Head of caudate nucleus (tissue), 42 donors: ENCODE measurements around the gene IL13RA1.
"Not testable (repeated sequence)": the region's sequence is repeated elsewhere in the genome, so short reads cannot be mapped to it uniquely, and the experiment has no call there.

Source experiments
- DNase-seq, 42 donors: peaks; one replicate each; pipeline versions ENCODE4 v3.0.0 to v3.0.0-alpha.2; 2020 to 2021; ENCODE audit warnings: mixed read lengths in 7 of 42
- intact Hi-C: fragments of 100-400 bp; cut with DNase I; formaldehyde crosslinking; loops from one replicate; pipeline ENCODE4 v1.15.0; 2022

Gene IL13RA1

DNA sequence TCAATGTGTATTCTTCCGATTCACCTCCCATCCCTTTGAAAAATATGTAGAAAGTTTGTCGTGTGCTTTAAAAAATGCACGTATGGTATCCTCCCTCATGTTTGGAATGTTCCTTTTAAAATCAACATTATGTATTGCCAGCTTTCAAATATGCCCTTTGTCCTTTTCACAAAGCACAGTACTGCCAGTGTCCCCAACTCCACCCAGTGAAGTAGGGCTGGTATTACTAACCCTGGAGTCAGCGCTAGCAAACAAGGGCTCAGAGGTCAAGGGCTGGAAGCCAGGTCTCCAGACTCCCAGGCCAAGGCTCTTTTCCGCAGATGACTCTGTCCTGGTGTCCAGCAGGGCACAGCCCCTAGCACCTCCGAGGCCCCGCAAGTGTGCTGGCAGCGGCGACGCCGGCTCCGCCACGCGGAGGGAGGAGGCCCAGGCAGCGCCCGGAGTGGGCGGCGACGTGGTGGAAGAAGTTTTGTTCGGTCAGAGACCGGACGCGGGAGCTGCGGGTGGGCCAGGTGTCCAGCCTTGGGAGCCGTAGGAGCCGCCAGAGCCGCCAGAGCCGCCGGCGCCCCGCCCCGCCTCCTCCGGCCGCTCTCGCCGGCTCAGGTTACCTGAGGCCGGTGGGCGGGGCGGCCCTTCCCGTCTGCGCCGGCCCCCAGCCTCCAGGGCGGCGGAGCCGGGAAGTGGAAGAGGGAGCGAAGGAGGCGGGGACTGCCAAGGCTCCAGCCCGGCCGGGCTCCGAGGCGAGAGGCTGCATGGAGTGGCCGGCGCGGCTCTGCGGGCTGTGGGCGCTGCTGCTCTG is at the start of gene IL13RA1:
Gene IL13RA1 (plus strand): TSS at position 720 of the 799 bp plus-strand sequence. CDS start 33 bp downstream, at position 753.
- intact Hi-C loops = no loop called here
- peak in 33 of 42 donors; percentile 5 to 66 (median 26) for DNase-seq

DNA sequence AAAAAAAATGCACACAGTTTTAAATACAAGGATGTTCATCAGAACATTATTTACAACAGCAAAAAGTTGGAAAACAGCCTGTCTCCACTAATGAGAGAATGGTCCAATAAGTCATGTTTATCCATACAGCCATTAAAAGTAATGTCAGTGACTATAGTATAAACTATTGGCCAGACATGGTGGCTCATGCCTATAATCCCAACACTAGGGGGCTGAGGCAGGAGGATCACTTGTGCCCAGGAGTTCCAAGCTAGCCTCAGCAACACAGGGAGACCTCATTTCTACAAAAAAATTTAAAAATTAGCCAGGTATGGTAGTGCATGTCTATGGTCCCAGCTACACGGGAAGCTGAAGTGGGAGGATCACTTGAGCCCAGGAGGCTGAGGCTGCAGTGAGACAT is 48.1 kb upstream of the IL13RA1 start:
- no peak for DNase-seq
- intact Hi-C loops = no loop called here

DNA sequence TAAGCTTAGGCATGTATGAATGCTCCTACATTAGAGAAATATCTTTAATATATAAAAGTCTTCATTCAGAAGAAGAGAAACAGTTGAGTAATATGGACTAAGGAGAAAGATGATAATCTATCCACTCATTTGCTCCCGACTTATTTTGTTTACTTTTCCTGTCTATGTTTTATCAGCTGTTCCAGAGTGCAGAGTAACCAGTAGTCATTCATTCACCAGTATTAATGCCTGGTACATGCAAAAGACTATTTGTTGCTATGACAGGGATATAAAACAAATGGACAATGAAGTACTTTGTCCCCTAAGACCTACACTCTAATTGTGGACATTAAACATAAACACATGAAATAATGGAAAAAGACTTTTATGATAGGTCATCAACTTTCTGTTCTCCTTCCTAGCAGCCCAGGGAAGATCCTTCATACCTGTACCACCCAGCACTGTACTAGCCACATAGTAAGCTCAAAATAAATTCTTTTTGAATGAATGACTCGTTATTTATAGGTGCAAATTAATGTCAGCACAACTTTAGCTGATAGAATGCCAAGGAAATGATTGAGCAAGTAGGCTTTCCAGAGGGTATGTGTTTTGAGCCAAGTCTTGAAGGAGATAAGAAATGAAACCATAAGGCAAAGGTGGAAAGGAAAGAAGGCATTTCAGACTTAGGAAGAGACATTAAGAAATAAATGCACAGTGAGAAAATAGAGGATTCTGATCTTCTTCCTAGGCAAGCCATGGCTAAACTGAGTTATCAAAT is 45.0 kb upstream of the IL13RA1 start:
- intact Hi-C loops = no loop called here
- DNase-seq = no peak

DNA sequence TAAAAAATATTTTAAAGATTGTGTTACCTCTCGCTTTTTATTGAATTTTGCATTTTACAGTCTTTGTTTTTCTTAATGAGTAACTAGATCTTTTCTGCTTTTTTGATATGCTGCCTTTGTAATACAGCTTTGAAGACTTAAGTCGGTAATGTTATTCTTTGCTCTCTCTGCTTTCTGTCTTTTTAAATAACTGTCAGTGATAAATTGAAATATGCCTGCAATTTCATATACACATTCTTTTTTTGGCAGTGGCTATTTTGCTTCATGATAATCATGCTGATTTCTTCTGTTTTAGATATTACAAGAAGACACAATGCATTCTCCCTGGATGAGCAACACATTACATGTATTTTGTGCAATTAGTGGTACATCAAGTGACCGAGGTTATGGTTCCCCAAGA is 42.0 kb upstream of the IL13RA1 start:
- no peak for DNase-seq
- intact Hi-C loops = no loop called here

DNA sequence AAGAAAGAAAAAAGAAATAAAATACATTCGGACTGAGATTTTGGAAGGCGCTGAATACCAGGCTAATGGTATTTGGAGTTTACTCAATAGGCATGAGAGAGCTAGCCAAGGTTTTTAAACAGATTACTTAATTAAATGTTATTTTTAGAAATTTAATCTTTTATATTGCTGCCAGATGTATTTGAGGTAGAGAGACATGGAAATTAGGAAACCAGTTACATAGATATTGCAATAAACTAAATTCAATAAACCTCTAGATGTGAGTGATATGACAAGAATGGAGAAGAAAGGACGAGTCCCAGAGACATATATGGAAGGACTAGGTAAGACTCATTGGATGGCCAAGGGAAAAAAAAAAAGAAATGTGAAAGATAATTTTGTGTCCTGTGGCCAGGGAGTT is 38.5 kb upstream of the IL13RA1 start:
- intact Hi-C loops = no loop called here
- no peak for DNase-seq

DNA sequence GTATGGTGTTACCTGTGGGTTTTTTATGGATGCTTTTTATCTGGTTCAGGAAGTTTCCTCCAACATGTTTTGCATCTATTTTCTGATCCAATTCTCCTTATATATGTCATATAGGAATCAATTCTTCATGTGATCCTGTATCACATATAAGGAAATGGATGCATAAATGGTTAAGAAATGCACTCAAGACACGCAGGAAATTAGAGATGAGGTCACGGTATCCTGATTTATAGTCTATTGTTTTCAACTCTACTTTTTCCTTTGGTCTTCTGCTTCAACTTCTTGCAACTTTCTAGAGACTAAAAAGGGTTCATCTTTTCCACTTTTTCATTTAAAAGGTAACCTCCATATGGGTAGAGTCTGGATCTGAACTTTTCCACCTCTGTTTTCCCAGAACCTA is 33.6 kb upstream of the IL13RA1 start:
- intact Hi-C loops = no loop called here

DNA sequence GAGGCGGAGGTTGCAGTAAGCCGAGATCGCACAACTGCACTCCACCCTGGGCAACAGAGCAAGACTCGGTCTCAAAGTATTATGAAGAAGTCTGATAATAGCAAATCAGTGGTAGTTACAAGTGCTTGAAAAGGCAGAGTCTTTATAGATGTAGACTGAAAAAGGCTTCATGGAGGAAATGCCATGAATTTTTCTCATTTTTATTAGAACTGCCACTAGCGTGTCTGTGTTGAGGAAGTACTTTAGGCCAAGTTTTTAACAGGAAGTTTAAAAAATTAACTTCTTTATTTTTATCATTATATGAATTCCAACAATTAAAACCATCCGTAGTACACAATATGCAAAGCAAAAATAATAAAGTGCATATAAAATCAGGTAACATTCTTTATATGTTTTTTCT is 32.8 kb upstream of the IL13RA1 start:
- intact Hi-C loops = no loop called here

More for the DNA sequence above, 33.6 kb upstream of the IL13RA1 start:
- DNase-seq = no peak

DNA sequence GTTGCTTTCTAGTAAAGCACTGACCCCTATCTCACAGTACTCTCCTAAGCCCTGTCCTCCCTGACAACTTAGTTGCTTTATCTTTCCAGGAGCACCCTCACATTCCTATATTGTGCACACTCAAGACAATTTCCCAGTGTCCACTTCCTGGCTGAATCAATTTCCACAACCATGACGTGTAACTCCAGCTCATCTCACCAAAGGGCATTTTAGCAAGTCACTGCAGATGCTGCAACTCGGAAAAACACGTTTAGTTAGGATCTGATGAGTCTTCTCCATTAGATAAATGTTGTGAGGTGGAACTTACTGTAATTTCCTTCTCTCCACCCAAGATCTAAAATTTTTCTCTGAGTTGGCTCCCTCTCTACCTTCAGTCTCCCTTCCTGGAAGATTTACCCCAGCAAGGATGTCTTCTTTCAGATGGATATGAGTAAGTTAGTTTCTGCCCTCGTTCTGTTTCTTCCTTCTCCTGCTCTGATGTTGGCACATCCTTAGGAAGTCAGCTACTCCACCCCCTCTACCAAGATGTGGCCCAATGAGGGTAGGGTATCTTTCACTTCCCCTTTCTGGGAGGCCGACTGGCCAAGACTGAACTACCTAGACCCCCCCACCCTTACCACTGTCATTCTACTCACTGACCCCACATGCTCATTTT is 28.8 kb upstream of the IL13RA1 start:
- intact Hi-C loops = no loop called here
- peak in 4 of 42 donors; percentile 1 to 16 (median 6) for DNase-seq

More for the DNA sequence above, 32.8 kb upstream of the IL13RA1 start:
- DNase-seq = no peak

DNA sequence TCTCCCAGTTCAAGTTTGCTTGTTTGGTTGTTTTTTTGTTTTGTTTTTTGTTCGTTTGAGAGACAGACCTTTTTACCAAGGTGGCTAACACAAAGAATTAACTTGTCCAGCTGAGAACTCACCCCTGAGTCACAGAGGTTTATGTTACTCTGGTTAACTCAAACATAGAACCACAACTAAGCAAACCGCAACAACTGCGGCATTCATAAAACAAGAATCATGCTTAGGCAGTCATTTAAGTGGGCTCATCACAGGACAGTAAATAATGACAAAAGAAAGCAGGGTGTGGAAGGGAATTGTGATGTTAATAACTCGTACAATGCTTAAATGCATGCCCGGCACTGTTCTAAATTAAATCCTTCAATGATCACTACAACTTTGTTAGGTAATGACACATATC is 24.7 kb upstream of the IL13RA1 start:
- intact Hi-C loops = no loop called here

DNA sequence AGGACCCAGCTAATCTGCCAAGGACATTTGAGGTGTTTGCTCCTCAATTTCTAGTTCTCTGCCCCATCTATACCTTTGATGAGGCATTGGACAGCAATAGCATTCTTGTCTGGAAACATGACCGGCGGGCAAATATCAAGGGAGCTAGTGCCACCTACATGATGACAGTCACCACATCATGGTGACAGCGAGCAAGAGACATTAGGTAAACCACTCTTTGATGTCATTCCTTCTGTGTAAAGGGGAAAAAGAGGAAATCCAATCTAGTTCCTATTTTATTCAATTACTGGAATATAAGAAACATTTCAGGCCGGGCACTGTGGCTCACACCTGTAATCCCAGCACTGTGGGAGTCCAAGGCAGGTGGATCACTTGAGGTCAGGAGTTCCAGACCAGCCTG is 20.7 kb upstream of the IL13RA1 start:
- intact Hi-C loops = no loop called here
- no peak for DNase-seq

More for the DNA sequence above, 24.7 kb upstream of the IL13RA1 start:
- no peak for DNase-seq

DNA sequence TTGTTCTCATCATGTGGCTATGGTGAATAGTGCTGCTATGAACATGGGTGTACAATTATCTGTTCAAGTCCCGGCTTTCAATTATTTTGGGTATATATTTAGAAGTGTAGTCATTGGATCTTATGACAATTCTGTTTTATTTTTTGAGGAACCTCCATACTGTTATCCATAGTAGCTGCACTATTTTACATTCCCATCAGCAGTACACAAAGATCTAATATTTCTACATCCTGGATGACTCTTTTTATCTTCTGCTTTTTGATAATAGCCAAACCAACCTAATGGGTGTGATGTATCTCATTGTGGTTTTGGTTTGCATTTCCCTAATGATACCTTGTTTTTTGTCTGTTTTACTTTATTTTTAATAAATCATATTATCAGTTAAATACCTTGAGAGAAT is 12.9 kb upstream of the IL13RA1 start:
- DNase-seq = no peak
- intact Hi-C loops = no loop called here

DNA sequence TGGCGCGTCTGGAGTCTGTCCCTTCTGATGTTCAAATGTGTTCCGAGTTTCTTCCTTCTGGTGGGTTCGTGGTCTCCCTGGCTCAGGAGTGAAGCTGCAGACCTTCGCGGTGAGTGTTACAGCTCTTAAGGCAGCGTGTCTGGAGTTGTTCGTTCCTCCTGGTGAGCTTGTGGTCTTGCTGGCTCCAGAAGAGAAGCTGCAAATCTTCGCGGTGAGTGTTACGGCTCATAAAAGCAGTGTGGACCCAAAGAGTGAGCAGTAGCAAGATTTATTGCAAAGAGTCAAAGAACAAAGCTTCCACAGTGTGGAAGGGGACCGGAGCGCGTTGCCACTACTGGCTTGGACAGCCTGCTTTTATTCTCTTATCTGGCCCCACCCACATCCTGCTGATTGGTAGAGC is 11.5 kb upstream of the IL13RA1 start:
- DNase-seq, intact Hi-C loops: not testable (repeated sequence)

DNA sequence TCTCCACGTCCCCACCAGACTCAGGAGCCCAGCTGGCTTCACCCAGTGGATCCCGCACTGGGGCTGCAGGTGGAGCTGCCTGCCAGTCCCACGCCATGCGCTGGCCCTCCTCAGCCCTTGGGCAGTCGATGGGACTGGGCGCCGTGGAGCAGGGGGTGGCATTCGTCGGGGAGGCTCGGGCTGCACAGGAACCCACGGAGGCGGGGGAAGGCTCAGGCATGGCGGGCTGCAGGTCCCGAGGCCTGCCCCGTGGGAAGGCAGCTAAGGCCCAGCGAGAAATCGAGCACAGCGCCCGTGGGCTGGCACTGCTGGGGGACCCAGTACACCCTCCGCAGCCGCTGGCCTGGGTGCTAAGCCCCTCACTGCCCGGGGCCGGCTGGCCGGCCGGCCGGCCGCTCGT is 10.6 kb upstream of the IL13RA1 start:
- intact Hi-C loops, DNase-seq: not testable (repeated sequence)

DNA sequence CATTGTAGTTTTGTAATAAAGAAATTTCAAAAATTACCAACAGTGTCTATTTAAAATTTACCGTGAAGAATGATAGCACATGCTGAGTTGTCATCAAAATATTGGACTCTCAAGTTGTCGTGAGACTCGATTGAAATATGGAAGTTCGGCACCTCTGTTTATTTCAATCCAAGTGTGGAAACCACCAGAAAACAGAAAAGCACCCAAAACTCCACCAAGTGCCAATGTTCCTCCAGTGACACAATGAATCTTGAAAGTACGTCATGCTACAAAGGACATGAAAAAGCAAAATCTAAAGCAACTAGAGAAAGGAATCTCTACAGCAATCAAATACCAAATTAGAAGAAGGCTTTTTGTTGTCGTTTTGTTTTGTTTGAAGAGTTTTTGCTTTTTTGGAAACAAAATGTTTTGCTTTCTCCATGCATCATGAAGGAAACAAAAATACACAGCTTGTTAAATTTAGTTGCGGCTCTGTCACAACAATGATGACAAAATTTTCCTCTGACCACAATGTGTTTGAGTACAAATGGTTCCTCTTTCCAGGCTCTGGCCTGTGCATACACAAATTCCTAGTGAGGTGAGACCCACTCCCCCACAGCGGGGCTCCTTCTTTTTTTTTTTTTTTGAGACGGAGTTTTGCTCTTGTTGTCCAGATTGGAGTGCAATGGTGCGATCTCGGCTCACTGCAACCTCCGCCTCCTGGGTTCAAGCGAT is 9.6 kb upstream of the IL13RA1 start:
- intact Hi-C loops = no loop called here
- DNase-seq = no peak

DNA sequence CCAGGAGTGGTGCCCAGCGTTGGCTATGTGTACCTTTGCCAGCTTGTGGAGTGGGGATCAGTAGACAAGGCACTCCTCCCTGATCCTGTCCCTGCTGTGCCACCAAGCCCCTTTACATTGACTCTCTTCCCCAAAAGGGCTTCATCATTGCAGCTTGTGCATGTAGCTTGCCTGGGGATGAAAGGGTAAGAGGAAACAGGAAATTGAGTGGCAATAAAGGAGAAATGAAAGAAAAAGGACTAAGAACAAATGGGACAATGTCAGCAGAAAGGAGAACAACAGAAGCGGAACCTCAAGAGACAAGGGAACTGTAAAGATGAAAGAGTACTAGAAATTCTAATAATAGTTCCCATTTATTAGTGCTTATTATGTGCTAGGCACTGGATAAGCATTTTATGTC is 8.7 kb upstream of the IL13RA1 start:
- intact Hi-C loops = no loop called here
- no peak for DNase-seq

DNA sequence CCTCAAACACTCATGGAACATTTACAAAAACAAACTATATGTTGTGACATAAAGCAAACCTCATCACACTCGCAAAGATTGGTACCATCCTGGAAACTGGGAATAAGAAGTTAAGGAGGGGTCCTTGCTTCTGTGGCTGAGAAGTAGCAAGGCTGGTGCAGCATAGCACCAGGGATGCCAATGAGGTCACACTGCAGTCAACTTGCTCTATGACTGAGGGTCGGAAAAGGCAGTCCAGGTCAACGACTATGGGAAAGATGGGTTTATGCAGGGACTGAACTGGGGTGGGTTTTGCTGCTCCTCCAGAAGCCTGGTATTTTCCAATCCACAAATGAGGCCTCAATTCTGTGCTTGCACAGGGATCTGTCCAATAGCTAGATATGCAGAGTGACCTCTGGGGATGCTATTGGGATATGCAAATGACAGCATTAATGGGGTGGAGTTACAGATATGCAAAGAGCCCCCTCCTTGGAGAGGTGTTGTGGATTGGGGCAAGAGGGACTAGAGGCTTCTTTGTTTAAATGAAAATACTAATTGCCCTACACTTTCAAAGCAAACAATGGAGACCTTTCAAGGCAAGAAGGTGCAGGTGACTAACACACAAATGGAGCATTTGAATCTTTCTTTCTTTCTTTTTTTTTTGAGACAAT is 7.2 kb upstream of the IL13RA1 start:
- intact Hi-C loops = no loop called here
- no peak for DNase-seq

DNA sequence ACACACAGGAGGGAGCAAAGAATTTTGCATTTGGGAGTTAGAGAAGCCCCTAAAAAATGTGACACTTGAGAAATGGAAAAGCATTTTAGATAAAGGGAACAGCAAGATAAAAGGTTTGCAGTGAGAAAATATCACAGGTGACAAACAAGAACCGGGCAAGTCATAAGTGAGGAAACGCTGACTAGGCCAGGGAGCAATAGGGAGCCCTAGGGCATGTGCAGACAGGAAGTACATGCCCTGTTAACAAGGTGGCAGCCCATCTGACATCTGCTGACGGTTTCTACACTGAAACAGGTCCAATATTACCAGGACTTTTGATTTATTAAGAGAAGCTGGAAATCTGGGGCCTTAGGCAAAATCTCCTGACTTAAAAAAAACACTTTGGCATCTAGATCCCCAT is 4.0 kb upstream of the IL13RA1 start:
- intact Hi-C loops = no loop called here
- DNase-seq = no peak

DNA sequence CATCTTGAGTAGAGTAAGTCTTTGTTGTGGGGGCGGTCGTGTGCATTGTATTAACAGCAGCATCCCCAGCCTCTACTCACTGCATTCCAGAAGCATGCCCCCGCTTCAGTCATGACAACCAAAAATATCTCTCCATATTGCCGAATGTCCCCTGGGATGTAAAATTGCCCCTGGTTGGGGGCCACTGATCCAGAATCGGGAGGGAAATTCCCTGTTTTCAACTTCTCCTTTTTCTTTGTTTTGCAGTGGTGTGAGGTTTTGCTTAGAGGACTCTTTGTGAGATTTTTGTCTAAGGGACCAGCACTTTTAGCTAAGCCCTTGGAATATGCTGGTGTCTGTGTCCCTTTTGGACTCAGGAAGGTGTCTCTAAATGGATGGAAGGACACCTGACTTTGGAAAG is 3.0 kb upstream of the IL13RA1 start:
- intact Hi-C loops = no loop called here

DNA sequence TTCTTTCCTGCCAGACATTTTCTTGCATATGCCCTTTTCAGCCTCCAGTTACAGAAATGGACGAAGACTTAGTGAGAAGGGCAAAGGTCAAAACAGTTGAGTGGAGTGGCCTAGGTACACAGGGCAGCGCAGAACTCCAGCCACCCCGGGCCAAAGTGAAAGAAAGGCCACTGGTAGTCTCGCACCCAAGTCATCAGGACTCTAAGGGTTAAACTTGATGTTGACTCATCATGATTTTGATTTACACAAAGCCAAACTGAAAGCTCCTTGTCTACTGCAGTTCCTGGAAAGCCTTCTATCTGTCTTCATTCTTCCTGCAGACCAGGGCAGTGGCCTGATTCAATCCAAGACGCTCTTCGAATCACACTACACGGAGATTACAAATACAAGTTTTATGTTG is 2.6 kb upstream of the IL13RA1 start:
- DNase-seq = no peak
- intact Hi-C loops = no loop called here

More for the DNA sequence above, 3.0 kb upstream of the IL13RA1 start:
- DNase-seq = no peak
